Measurements from ENCODE around the gene GLRX3.

GLRX3 gene

GRCh38 chr10:130138479-130138866 is 2.3 kb downstream of the GLRX3 start:
- peaks cover 4% of the 10 kb centered on the region; the same call in 1 of the 2 replicates for H3K27me3 ChIP-seq (ENCODE audit: insufficient read depth, low read length)
- peaks cover 19% of the 10 kb centered on the region for H3K4me1 ChIP-seq (ENCODE audit: insufficient read depth, low read length)
- no peak overlapping the region for H3K9ac ChIP-seq (ENCODE audit: low read depth, low read length)
- no peak overlapping the region for H3K27ac ChIP-seq (ENCODE audit: low read depth, low read length)
- H3K9me3 ChIP-seq (ENCODE audit: insufficient read depth, low read depth, low read length), result no peaks in the 10 kb centered on the region
- H3K4me3 ChIP-seq (ENCODE audit: low read length), result no peak overlapping the region
- H3K36me3 ChIP-seq (ENCODE audit: insufficient read depth, low read length), result peaks cover 25% of the 10 kb centered on the region
- 80% methylated on average over 3 of the region's 3 CpGs for WGBS

GRCh38 chr10:130140425-130140824 is 4.2 kb downstream of the GLRX3 start:
- WGBS, result no CpG with 5 or more reads among the region's 1 CpG
- no peak overlapping the region for H3K4me3 ChIP-seq (ENCODE audit: low read length)
- no peak overlapping the region for H3K9ac ChIP-seq (ENCODE audit: low read depth, low read length)
- peaks cover 19% of the 10 kb centered on the region for H3K4me1 ChIP-seq (ENCODE audit: insufficient read depth, low read length)
- no peak overlapping the region for H3K27ac ChIP-seq (ENCODE audit: low read depth, low read length)
- peaks cover under 1% of the 10 kb centered on the region; the same call in 1 of the 2 replicates for H3K27me3 ChIP-seq (ENCODE audit: insufficient read depth, low read length)
- no peaks in the 10 kb centered on the region for H3K9me3 ChIP-seq (ENCODE audit: insufficient read depth, low read depth, low read length)
- H3K36me3 ChIP-seq (ENCODE audit: insufficient read depth, low read length), result peaks cover 34% of the 10 kb centered on the region

- Histone ChIP-seq H3K36me3 (ENCODE audit: insufficient read depth, low read length) (peaks cover 36% of the 10 kb centered on the region), H3K4me3 (ENCODE audit: low read length) (no peak overlapping the region), H3K9me3 (ENCODE audit: insufficient read depth, low read depth, low read length) (no peaks in the 10 kb centered on the region), H3K27ac (ENCODE audit: low read depth, low read length) (no peak overlapping the region), H3K27me3 (ENCODE audit: insufficient read depth, low read length) (no peaks in the 10 kb centered on the region), H3K4me1 (ENCODE audit: insufficient read depth, low read length) (peaks cover 19% of the 10 kb centered on the region), H3K9ac (ENCODE audit: low read depth, low read length) (no peak overlapping the region)
- WGBS, result 95% methylated on average over 4 of the region's 4 CpGs
Observed at GRCh38 chr10:130141038-130141437, 4.8 kb downstream of the GLRX3 start.

- H3K36me3 ChIP-seq (ENCODE audit: insufficient read depth, low read length), result peaks cover 41% of the 10 kb centered on the region
- H3K27ac ChIP-seq (ENCODE audit: low read depth, low read length), result no peak overlapping the region
- WGBS, result 91% methylated on average over 1 of the region's 1 CpG
Observed at GRCh38 chr10:130141460-130141859, 5.3 kb downstream of the GLRX3 start.

GRCh38 chr10:130141878-130142277 is 5.7 kb downstream of the GLRX3 start:
- Histone ChIP-seq H3K4me3 (ENCODE audit: low read length) (no peak overlapping the region), H3K9me3 (ENCODE audit: insufficient read depth, low read depth, low read length) (no peaks in the 10 kb centered on the region), H3K4me1 (ENCODE audit: insufficient read depth, low read length) (peaks cover 19% of the 10 kb centered on the region), H3K9ac (ENCODE audit: low read depth, low read length) (no peak overlapping the region), H3K27me3 (ENCODE audit: insufficient read depth, low read length) (no peaks in the 10 kb centered on the region), H3K36me3 (ENCODE audit: insufficient read depth, low read length) (peaks cover 45% of the 10 kb centered on the region), H3K27ac (ENCODE audit: low read depth, low read length) (0 out of 2 replicates have a peak overlapping the region, but pooled peaks have one; percentile 35)
- WGBS, result 53% methylated on average over 2 of the region's 2 CpGs

More at GRCh38 chr10:130141460-130141859, 5.3 kb downstream of the GLRX3 start:
- Histone ChIP-seq H3K9me3 (ENCODE audit: insufficient read depth, low read depth, low read length) (no peaks in the 10 kb centered on the region), H3K27me3 (ENCODE audit: insufficient read depth, low read length) (no peaks in the 10 kb centered on the region), H3K4me3 (ENCODE audit: low read length) (no peak overlapping the region), H3K9ac (ENCODE audit: low read depth, low read length) (no peak overlapping the region), H3K4me1 (ENCODE audit: insufficient read depth, low read length) (peaks cover 19% of the 10 kb centered on the region)

GRCh38 chr10:130146042-130146441 is 9.9 kb downstream of the GLRX3 start:
- H3K36me3 ChIP-seq (ENCODE audit: insufficient read depth, low read length), result peaks cover 51% of the 10 kb centered on the region
- H3K4me1 ChIP-seq (ENCODE audit: insufficient read depth, low read length), result peaks cover 13% of the 10 kb centered on the region
- H3K4me3 ChIP-seq (ENCODE audit: low read length), result no peak overlapping the region
- WGBS, result 93% methylated on average over 4 of the region's 4 CpGs
- H3K9me3 ChIP-seq (ENCODE audit: insufficient read depth, low read depth, low read length), result no peaks in the 10 kb centered on the region
- H3K27me3 ChIP-seq (ENCODE audit: insufficient read depth, low read length), result no peaks in the 10 kb centered on the region
- no peak overlapping the region for H3K9ac ChIP-seq (ENCODE audit: low read depth, low read length)
- no peak overlapping the region for H3K27ac ChIP-seq (ENCODE audit: low read depth, low read length)

GRCh38 chr10:130159192-130159794 is 23.1 kb downstream of the GLRX3 start:
- no peaks in the 10 kb centered on the region for H3K27me3 ChIP-seq (ENCODE audit: insufficient read depth, low read length)
- H3K9me3 ChIP-seq (ENCODE audit: insufficient read depth, low read depth, low read length), result no peaks in the 10 kb centered on the region
- WGBS, result 89% methylated on average over 1 of the region's 2 CpGs
- no peak overlapping the region for H3K9ac ChIP-seq (ENCODE audit: low read depth, low read length)
- H3K4me1 ChIP-seq (ENCODE audit: insufficient read depth, low read length), result peaks cover 21% of the 10 kb centered on the region
- no peak overlapping the region for H3K4me3 ChIP-seq (ENCODE audit: low read length)
- H3K27ac ChIP-seq (ENCODE audit: low read depth, low read length), result no peak overlapping the region
- peaks cover 46% of the 10 kb centered on the region for H3K36me3 ChIP-seq (ENCODE audit: insufficient read depth, low read length)

GRCh38 chr10:130160775-130161174 is 24.6 kb downstream of the GLRX3 start:
- Histone ChIP-seq H3K4me3 (ENCODE audit: low read length) (no peak overlapping the region), H3K27me3 (ENCODE audit: insufficient read depth, low read length) (no peaks in the 10 kb centered on the region), H3K9me3 (ENCODE audit: insufficient read depth, low read depth, low read length) (no peaks in the 10 kb centered on the region), H3K36me3 (ENCODE audit: insufficient read depth, low read length) (peaks cover 61% of the 10 kb centered on the region), H3K9ac (ENCODE audit: low read depth, low read length) (no peak overlapping the region), H3K27ac (ENCODE audit: low read depth, low read length) (no peak overlapping the region), H3K4me1 (ENCODE audit: insufficient read depth, low read length) (peaks cover 21% of the 10 kb centered on the region)
- 91% methylated on average over 5 of the region's 6 CpGs for WGBS

- WGBS, result 98% methylated on average over 2 of the region's 2 CpGs
- peaks cover 21% of the 10 kb centered on the region for H3K4me1 ChIP-seq (ENCODE audit: insufficient read depth, low read length)
- no peaks in the 10 kb centered on the region for H3K9me3 ChIP-seq (ENCODE audit: insufficient read depth, low read depth, low read length)
- H3K9ac ChIP-seq (ENCODE audit: low read depth, low read length), result no peak overlapping the region
- no peak overlapping the region for H3K27ac ChIP-seq (ENCODE audit: low read depth, low read length)
- no peaks in the 10 kb centered on the region for H3K27me3 ChIP-seq (ENCODE audit: insufficient read depth, low read length)
- H3K4me3 ChIP-seq (ENCODE audit: low read length), result no peak overlapping the region
- H3K36me3 ChIP-seq (ENCODE audit: insufficient read depth, low read length), result peaks cover 67% of the 10 kb centered on the region
Observed at GRCh38 chr10:130161331-130161730, 25.1 kb downstream of the GLRX3 start.

GRCh38 chr10:130167193-130167592 is 31.0 kb downstream of the GLRX3 start:
- WGBS, result 99% methylated on average over 7 of the region's 7 CpGs
- Histone ChIP-seq H3K4me3 (ENCODE audit: low read length) (no peak overlapping the region), H3K9ac (ENCODE audit: low read depth, low read length) (no peak overlapping the region), H3K9me3 (ENCODE audit: insufficient read depth, low read depth, low read length) (no peaks in the 10 kb centered on the region), H3K36me3 (ENCODE audit: insufficient read depth, low read length) (peaks cover 92% of the 10 kb centered on the region), H3K27ac (ENCODE audit: low read depth, low read length) (no peak overlapping the region), H3K27me3 (ENCODE audit: insufficient read depth, low read length) (no peaks in the 10 kb centered on the region), H3K4me1 (ENCODE audit: insufficient read depth, low read length) (peaks cover 10% of the 10 kb centered on the region)

- Histone ChIP-seq H3K9ac (ENCODE audit: low read depth, low read length) (no peak overlapping the region), H3K4me3 (ENCODE audit: low read length) (no peak overlapping the region), H3K9me3 (ENCODE audit: insufficient read depth, low read depth, low read length) (no peaks in the 10 kb centered on the region), H3K4me1 (ENCODE audit: insufficient read depth, low read length) (peaks cover 10% of the 10 kb centered on the region), H3K27me3 (ENCODE audit: insufficient read depth, low read length) (no peaks in the 10 kb centered on the region), H3K36me3 (ENCODE audit: insufficient read depth, low read length) (peaks cover 89% of the 10 kb centered on the region), H3K27ac (ENCODE audit: low read depth, low read length) (no peak overlapping the region)
- 97% methylated on average over 7 of the region's 7 CpGs for WGBS
Observed at GRCh38 chr10:130167707-130168106, 31.5 kb downstream of the GLRX3 start.

Measured in HUES64 (cell line).